Activated T-cell treated with anti-CD3 and anti-CD28 coated beads for 1 hour (primary cell): ENCODE measurements around the gene MLLT10.

ENCODE experiments used
- DNase-seq: peaks from one replicate; pipeline ENCODE4 v3.0.0-alpha.2; 2020; ENCODE audit warnings: low read depth

MLLT10 gene

DNA sequence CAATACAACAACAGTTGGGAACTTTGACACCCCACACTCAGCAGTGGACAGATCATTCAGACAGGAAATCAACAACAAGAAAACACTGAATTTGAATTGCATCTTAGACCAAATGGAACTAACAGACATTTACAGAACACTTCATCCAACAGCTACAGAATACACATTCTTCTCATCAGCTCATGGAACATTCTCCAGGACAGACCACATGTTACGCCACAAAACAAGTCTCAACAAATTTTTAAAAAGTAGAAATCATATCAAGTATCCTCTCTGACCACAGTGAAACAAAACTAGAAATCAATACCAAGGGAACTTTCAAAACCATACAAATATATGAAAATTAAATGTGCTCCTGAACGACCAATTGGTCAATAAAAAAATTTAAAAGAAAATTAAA lies 257.2 kb downstream of the MLLT10 start:
- no peak for DNase-seq
